Activated naive CD4-positive, alpha-beta T cell treated with anti-CD3 and anti-CD28 coated beads, Interleukin-2, amount 10 ng/mL, durations not matched to agents 5 hours and 36 hours (primary cell): Measurements from ENCODE around the gene TOM1L2. TPM values are rescaled to one million over a fixed set of nuclear protein-coding genes. Genes with fewer than 3 reads are reported as not detected.

Experiments used
- microRNA-seq: library from miRNA; unstranded; fragments of <30 nt; microRNA quantifications from one replicate; pipeline ENCODE4 v1.2.0, GENCODE V29; 2022; ENCODE audit warnings: borderline microRNAs expressed, borderline replicate concordance
- total RNA-seq, 2 experiments: library from RNA; stranded (reverse); gene quantifications; one replicate each; pipeline ENCODE4 v1.2.3, GENCODE V29; 2021

The TOM1L2 gene
- total RNA-seq: 10 to 100 TPM; 40.0 to 46.8 TPM

DNA sequence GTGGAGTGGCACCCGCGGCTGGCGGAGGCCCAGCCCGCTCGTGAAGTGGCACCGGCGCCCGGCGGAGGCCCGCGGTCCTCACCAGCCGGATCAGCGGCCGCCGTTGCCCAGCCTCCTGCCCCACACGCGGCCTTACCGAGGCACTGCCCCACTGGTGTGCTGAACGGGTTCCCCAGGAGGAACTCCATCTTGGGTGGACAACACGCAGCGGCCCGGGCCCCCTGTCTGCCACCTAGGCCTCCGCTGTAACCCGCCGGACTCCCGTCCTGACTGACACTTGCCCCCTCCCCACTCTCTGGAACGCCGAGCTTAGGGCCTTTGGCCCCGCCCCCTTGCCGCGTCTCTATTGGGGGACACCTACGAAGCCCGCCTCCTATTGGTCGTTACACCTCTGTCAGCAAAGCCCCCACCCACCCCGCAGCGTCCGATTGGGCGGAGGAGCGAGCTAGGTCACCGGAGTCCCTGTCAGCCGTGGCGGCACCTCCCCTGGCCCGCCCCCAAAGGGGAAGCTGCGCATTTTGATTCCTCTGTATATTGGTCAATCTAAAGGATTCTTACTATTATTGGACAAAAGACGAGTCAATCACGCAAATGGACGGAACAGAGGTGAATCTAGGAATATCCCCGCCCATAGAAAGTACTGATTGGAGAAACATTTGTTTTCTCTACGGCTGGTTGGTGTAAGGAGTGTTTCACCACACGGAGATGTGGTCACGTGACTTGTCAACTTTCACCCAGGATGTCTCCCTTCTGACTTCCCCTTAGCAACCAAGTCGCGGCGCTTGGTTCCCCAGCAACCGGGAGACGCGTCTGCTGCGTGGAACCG lies at the start of gene TOM1L2, which contains the start of gene DRC3:
Gene TOM1L2, minus strand, starts transcription at position 275 of the 826 bp plus-strand sequence. Its CDS starts 87 bp downstream, at position 188.
Gene DRC3, plus strand, starts transcription at position 737 of the 826 bp plus-strand sequence. CDS start 4,737 bp downstream, outside the sequence.

GRCh38 chr17:17836818-17837379 lies 135.3 kb downstream of the TOM1L2 start, which contains the start of gene SREBF1:
TSS of gene SREBF1 (minus strand) at chr17:17836986. CDS start at chr17:17836817, 169 bp downstream.

Small RNA genes within 50 kb of the gene (microRNA-seq; reads per million reads assigned to microRNA genes)
- 188 reads per million, percentile 77 among the genes with 10 or more reads in this experiment for gene MIR33B
- not detected for gene MIR6777

Other genes with a start within 250 kb of the TOM1L2 start
- gene SREBF1, start 135.4 kb downstream of the TOM1L2 start, total RNA-seq: 100 to 1,000 TPM; 226 to 253 TPM
- not detected for gene DRC3, start 462 bp upstream of the TOM1L2 start, total RNA-seq
- 10 to 100 TPM; 19.3 to 20.6 TPM for gene ATPAF2, start 66.8 kb upstream of the TOM1L2 start, total RNA-seq
- gene GID4, start 67.0 kb upstream of the TOM1L2 start, total RNA-seq: 10 to 100 TPM in 1 of 2 experiments, 1 to 10 TPM in 1; 9.7 to 10.4 TPM
- 10 to 100 TPM; 46.6 to 47.8 TPM for gene DRG2, start 115.5 kb upstream of the TOM1L2 start, total RNA-seq
- under 1 TPM; 0.38 to 0.55 TPM for gene MYO15A, start 136.4 kb upstream of the TOM1L2 start, total RNA-seq
- gene ALKBH5, start 211.4 kb upstream of the TOM1L2 start, total RNA-seq: 100 to 1,000 TPM; 104 to 106 TPM